Activated B cell treated with CpG ODN at 0.5 μM for 24 hours (primary cell): ENCODE results near the gene TOR4A. TPM values are rescaled to one million over a fixed set of nuclear protein-coding genes. Genes with fewer than 3 reads are reported as not detected.

Experiments
- ATAC-seq: fragments of 200-7000 bp; cut with Tn5 transposase; one replicate; pipeline ENCODE4 v1.10.0; 2021; ENCODE audit warnings: low read depth, mild to moderate bottlenecking, moderate library complexity
- CTCF ChIA-PET: fragments of 350-600 bp; sonication (Branson Sonifier 250); formaldehyde crosslinking; loops from one replicate; lab custom pipeline; 2021; ENCODE audit warnings: antibody characterized with exemption; lab: Charles Lee
- POLR2A ChIA-PET: fragments of 350-600 bp; sonication (Branson Sonifier 250); formaldehyde crosslinking; loops from one replicate; lab custom pipeline; 2021; ENCODE audit warnings: antibody characterized with exemption; lab: Charles Lee
- DNase-seq: peaks from one replicate; pipeline ENCODE4 v3.0.0; 2022
- H3K27ac Mint-ChIP-seq: one replicate; pipeline ENCODE4 v1.8.0; 2020; ENCODE audit warnings: mixed read lengths
- H3K27me3 Mint-ChIP-seq: one replicate; pipeline ENCODE4 v1.8.0; 2021; ENCODE audit warnings: mixed read lengths
- H3K36me3 Mint-ChIP-seq: one replicate; pipeline ENCODE4 v1.8.0; 2021; ENCODE audit warnings: low read depth, mixed read lengths
- H3K4me1 Mint-ChIP-seq: one replicate; pipeline ENCODE4 v1.8.0; 2021; ENCODE audit warnings: mixed read lengths
- H3K4me3 Mint-ChIP-seq: one replicate; pipeline ENCODE4 v1.8.0; 2020; ENCODE audit warnings: mild to moderate bottlenecking, mixed read lengths
- H3K9me3 Mint-ChIP-seq: one replicate; pipeline ENCODE4 v1.8.0; 2020; ENCODE audit warnings: mixed read lengths
- intact Hi-C: fragments of 100-400 bp; cut with micrococcal nuclease; formaldehyde crosslinking; loops from one replicate; pipeline ENCODE4 v1.15.1; 2024
- total RNA-seq: library from RNA; stranded (reverse); gene quantifications from 2 replicates; pipeline ENCODE4 v1.2.3, GENCODE V29; 2022
- TF ChIP-seq, protein P1 (sequence below): fragments of 200-600 bp; IDR thresholded peaks from one replicate; pipeline ENCODE4 v1.8.0; 2022; ENCODE audit warnings: antibody characterized with exemption, mild to moderate bottlenecking

TOR4A gene
- total RNA-seq, 1 donor from 2014 or later = 9.1 TPM

GRCh38 chr9:137243626-137244485 lies 33.7 kb upstream of the TOR4A start:
- intact Hi-C loops = loop anchor here (5.0 kb wide), 1 partner anchor 178 kb away; the partner anchor contains the start of genes EXD3 and NOXA1

GRCh38 chr9:137244486-137245449 lies 32.8 kb upstream of the TOR4A start:
- ChIA-PET POLR2A (interaction anchor here (0.6 to 6.2 kb wide), 4 partner anchors 8 to 215 kb away, joined by 3 to 160 read pairs (median 4); partner anchors contain the start of genes NELFB and STPG3), CTCF (no interaction called here)
- H3K9me3 Mint-ChIP-seq = no peaks in the 10 kb centered on the region
- H3K36me3 Mint-ChIP-seq = peaks cover 25% of the 10 kb centered on the region
- ATAC-seq (no peak), DNase-seq (no peak)
- peaks cover 26% of the 10 kb centered on the region for H3K4me1 Mint-ChIP-seq
- intact Hi-C loops = loop anchor here (5.0 kb wide), 1 partner anchor 178 kb away; the partner anchor contains the start of genes EXD3 and NOXA1
- H3K4me3 Mint-ChIP-seq = no peak overlapping the region
- no peak overlapping the region for H3K27ac Mint-ChIP-seq
- TF ChIP-seq, protein P1, sequence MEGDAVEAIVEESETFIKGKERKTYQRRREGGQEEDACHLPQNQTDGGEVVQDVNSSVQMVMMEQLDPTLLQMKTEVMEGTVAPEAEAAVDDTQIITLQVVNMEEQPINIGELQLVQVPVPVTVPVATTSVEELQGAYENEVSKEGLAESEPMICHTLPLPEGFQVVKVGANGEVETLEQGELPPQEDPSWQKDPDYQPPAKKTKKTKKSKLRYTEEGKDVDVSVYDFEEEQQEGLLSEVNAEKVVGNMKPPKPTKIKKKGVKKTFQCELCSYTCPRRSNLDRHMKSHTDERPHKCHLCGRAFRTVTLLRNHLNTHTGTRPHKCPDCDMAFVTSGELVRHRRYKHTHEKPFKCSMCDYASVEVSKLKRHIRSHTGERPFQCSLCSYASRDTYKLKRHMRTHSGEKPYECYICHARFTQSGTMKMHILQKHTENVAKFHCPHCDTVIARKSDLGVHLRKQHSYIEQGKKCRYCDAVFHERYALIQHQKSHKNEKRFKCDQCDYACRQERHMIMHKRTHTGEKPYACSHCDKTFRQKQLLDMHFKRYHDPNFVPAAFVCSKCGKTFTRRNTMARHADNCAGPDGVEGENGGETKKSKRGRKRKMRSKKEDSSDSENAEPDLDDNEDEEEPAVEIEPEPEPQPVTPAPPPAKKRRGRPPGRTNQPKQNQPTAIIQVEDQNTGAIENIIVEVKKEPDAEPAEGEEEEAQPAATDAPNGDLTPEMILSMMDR = no peak
- no peaks in the 10 kb centered on the region for H3K27me3 Mint-ChIP-seq

More at GRCh38 chr9:137243626-137244485, 33.7 kb upstream of the TOR4A start:
- no peaks in the 10 kb centered on the region for H3K9me3 Mint-ChIP-seq
- ChIA-PET POLR2A (interaction anchor here (0.7 to 6.2 kb wide), 3 partner anchors 9 to 214 kb away, joined by 3 to 160 read pairs (median 9); partner anchors contain the start of genes NELFB and STPG3), CTCF (no interaction called here)
- TF ChIP-seq, protein P1 = no peak
- H3K27me3 Mint-ChIP-seq = no peaks in the 10 kb centered on the region
- no peak for ATAC-seq
- peaks cover 32% of the 10 kb centered on the region for H3K4me1 Mint-ChIP-seq
- DNase-seq = no peak
- H3K4me3 Mint-ChIP-seq = no peak overlapping the region
- H3K27ac Mint-ChIP-seq = no peak overlapping the region
- peaks cover 25% of the 10 kb centered on the region for H3K36me3 Mint-ChIP-seq

- Mint-ChIP-seq H3K27me3 (no peaks in the 10 kb centered on the region), H3K9me3 (no peaks in the 10 kb centered on the region), H3K4me1 (peaks cover 24% of the 10 kb centered on the region), H3K4me3 (no peak overlapping the region), H3K27ac (no peak overlapping the region), H3K36me3 (peaks cover 25% of the 10 kb centered on the region)
- ChIA-PET CTCF (no interaction called here), POLR2A (interaction anchor here (0.9 kb wide), 1 partner anchor 9 kb away, joined by 3 read pairs; the partner anchor contains the start of gene NELFB)
- ATAC-seq = no peak
- intact Hi-C loops = no loop called here
- DNase-seq = no peak
- TF ChIP-seq, protein P1 = no peak
These were observed 31.8 kb upstream of the TOR4A start for GRCh38 chr9:137245450-137246421.

- no peak overlapping the region for H3K27ac Mint-ChIP-seq
- no peaks in the 10 kb centered on the region for H3K9me3 Mint-ChIP-seq
- peaks cover 15% of the 10 kb centered on the region for H3K4me1 Mint-ChIP-seq
- intact Hi-C loops = no loop called here
- TF ChIP-seq, protein P1 = no peak
- no peak for DNase-seq
- POLR2A ChIA-PET = interaction anchor here (0.7 kb wide), 1 partner anchor 161 kb away, joined by 3 read pairs; the partner anchor contains the start of gene MAN1B1
- no peak for ATAC-seq
- CTCF ChIA-PET = no interaction called here
- H3K27me3 Mint-ChIP-seq = no peaks in the 10 kb centered on the region
- H3K36me3 Mint-ChIP-seq = peaks cover 19% of the 10 kb centered on the region
- no peak overlapping the region for H3K4me3 Mint-ChIP-seq
These were observed 30.2 kb upstream of the TOR4A start for GRCh38 chr9:137247135-137247915.
